Measurements from ENCODE around the gene FXR2. TPM values are rescaled to one million over a fixed set of nuclear protein-coding genes. Genes with fewer than 3 reads are reported as not detected.
A peak's percentile ranks its signal among the peaks of the same experiment; 100 is the strongest.

FXR2 gene
- total and polyA plus RNA-seq, 9 of the 15 experiments (the other 6 are each of a cell fraction or from before 2014, with no cell fraction given) = 2.0 to 49.3 (median 24.5) TPM

- TF ChIP-seq TBL1XR1 (IDR thresholded peaks at IDR 0.05; ENCODE audit: low read length in 2 of 2) = no peak
- no peak for TF ChIP-seq MBD1 (CRISPR knock-in tag; IDR thresholded peaks at IDR 0.05)
- peak in 1 of 2 experiments; percentile 11; a peak in 1 of 3 replicates for TF ChIP-seq CBX3 (IDR thresholded peaks at IDR 0.05; ENCODE audit: borderline replicate concordance in 1 of 2, low read length in 2 of 2)
- no peak for TF ChIP-seq SMARCB1 (IDR thresholded peaks at IDR 0.05; ENCODE audit: insufficient read length, low read depth)
- TF ChIP-seq MIER1 (IDR thresholded peaks at IDR 0.05; ENCODE audit: low read depth) = no peak
- TF ChIP-seq ZNF707 (CRISPR knock-in tag; conservative IDR thresholded peaks at IDR 0.05) = no peak
- TF ChIP-seq ZNF740 (CRISPR knock-in tag; IDR thresholded peaks at IDR 0.05) = no peak
- TF ChIP-seq ZNF740 (tag; IDR thresholded peaks at IDR 0.05) = no peak
- TF ChIP-seq ZHX1 (conservative IDR thresholded peaks at IDR 0.05; ENCODE audit: low read length) = no peak
- TF ChIP-seq PKNOX1 (IDR thresholded peaks at IDR 0.05) = peak; percentile 5; the same call in 1 of the 2 replicates
- TF ChIP-seq EP400 (IDR thresholded peaks at IDR 0.05) = peak; percentile 51
- TF ChIP-seq CREB5 (CRISPR knock-in tag; IDR thresholded peaks at IDR 0.05) = no peak
Measured at GRCh38 chr17:7579001-7579833, 35.5 kb downstream of the FXR2 start, which contains the start of gene CD68 (continued).

Data from K562 (cell line).